ENCODE measurements around the gene TIMM9.
"Not testable (repeated sequence)": the region's sequence is repeated elsewhere in the genome, so short reads cannot be mapped to it uniquely, and the experiment has no call there.

The TIMM9 gene

DNA sequence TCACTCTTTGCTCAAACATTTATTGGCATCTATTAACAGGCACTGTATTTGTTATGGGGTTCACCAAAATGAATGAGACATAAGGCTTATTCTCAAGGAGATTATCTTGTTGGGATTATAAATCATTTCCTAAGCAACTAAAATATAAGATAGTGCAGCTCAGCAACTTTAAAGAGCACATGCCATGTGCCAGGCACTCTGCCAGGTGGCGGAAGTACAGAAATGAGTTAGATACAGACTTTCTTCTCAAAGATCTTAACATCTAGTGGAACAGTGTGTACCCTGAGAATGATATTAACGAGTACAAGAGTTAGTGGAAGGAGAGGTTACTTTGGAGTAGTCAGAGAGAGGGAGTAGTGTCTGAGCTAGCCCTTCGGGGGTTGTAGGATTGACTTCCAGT is 60.0 kb downstream of the TIMM9 start:
- no peak for TF ChIP-seq ZNF274 (IDR thresholded peaks at IDR 0.05; ENCODE audit: low read depth, low read length)
- H3K4me3 ChIP-seq (ENCODE audit: low read length): no peak overlapping the region

DNA sequence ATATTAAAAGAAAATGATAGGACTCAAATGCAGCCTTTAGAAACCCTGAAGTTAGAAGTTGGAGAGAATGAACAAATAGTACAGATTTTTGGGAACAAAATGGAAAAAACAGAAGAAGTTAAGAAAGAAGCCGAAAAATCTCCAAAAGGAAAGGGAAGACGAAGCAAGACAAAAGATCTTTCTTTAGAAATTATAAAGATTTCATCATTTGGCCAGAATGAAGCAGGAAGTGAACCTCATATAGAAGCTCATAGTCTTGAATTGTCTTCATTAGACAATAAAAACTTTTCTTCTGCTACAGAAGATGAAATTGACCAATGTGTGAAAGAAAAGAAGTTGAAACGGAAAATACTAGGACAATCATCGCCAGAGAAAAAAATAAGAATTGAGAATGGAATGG is 63.0 kb downstream of the TIMM9 start:
- TF ChIP-seq ZNF274 (IDR thresholded peaks at IDR 0.05; ENCODE audit: low read depth, low read length): no peak
- H3K4me3 ChIP-seq (ENCODE audit: low read length): no peak overlapping the region

DNA sequence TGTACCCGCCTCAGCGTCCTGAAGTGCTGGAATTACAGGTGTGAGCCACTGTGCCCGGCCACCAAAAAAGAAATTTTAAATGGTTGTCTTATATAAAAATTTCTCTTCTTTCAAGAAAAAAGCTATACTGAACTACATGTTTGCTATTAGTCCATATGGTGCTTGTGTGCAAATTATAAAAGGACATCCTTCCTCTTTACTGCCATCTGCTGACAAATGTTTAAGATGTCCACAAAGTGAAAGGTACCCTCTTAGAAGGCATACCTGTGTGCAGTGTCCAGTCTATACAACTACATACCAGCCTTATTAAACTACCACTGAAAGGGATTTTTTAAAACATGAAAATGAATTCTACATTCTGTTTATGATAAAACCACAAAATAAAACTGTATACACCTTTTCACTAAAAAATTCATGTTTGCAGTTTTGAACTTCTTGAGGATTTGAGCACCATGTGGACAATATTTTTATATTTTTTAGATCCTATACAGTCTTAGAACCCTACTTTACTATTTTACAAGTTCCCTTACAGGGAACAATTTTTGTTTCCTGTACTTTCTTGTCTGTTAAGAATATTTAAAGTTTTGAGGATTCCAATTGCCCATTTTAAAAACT is 64.4 kb downstream of the TIMM9 start:
- TF ChIP-seq ZNF274 (IDR thresholded peaks at IDR 0.05; ENCODE audit: low read depth, low read length): no peak

DNA sequence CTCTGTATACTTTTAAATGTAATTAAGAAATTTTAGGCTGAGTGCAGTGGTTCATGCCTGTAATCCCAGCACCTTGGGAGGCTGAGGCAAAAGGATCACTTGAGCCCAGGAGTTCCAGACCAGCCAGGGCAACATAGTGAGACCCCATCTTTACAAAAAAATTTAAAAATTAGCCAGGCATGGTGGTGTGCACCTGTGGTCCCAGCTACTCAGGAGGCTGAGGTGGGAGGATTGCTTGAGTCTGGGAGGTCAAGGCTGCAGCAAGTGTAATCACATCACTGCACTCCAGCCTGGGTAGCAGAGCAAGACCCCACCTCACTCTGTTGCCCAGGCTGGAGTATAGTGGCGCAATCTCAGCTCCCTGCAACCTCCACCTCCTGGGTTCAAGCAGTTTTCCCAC is 65.1 kb downstream of the TIMM9 start:
- H3K4me3 ChIP-seq (ENCODE audit: low read length): not testable (repeated sequence)

More for the DNA sequence above, 64.4 kb downstream of the TIMM9 start:
- H3K4me3 ChIP-seq (ENCODE audit: low read length): no peak overlapping the region

Data from GM08714 (cell line).